SK-N-SH (cell line): ENCODE measurements around the gene NTHL1. TPM values are rescaled to one million over a fixed set of nuclear protein-coding genes. Genes with fewer than 3 reads are reported as not detected.

ENCODE experiments used
- CTCF ChIA-PET: fragments of 300-600, 350-600 bp; formaldehyde crosslinking; extraction: SDS; loops from one replicate; lab custom pipeline; 2021; lab: Yijun Ruan, JAX
- POLR2A ChIA-PET: fragments of 350-600 bp; sonication (Branson Sonifier 250); formaldehyde crosslinking; extraction: SDS; loops from one replicate; lab custom pipeline; 2020; ENCODE audit warnings: antibody characterized with exemption, inconsistent platforms; lab: Yijun Ruan, JAX
- DNase-seq: peaks from one replicate; pipeline ENCODE4 v3.0.0; 2012
- H2AFZ ChIP-seq: fragments of 200-600 bp; sonication (generic); 2 replicates; pipeline ENCODE4 v1.8.1; 2016; ENCODE audit warnings: antibody characterized with exemption, mild to moderate bottlenecking, low read depth
- H3F3A ChIP-seq: fragments of 200-600 bp; sonication (generic); replicated peaks from 2 replicates; pipeline ENCODE3; 2016; ENCODE audit warnings: antibody characterized with exemption, mild to moderate bottlenecking; ENCODE audit not compliant: insufficient read depth
- H3K27ac ChIP-seq, 2 experiments: fragments of 200-500 bp in 1 of 2; fragments of 200-600 bp in 1 of 2; sonication (Bioruptor generic) in 1 of 2; sonication (generic), shearing (Covaris generic) in 1 of 2; 2 replicates each; pipeline versions ENCODE4 v1.5.1 to v1.6.1; 2014 to 2016; ENCODE audit warnings: low read depth in 2 of 2, inconsistent platforms in 1 of 2, low read length in 1 of 2, mild to moderate bottlenecking in 1 of 2, mixed read lengths in 1 of 2
- H3K27me3 ChIP-seq: fragments of 200-600 bp; sonication (generic), shearing (Covaris generic); 2 replicates; pipeline ENCODE4 v1.6.1; 2016; ENCODE audit warnings: mixed run types; ENCODE audit not compliant: insufficient read depth
- H3K36me3 ChIP-seq, 2 experiments: fragments of 200-500 bp in 1 of 2; fragments of 200-600 bp in 1 of 2; sonication (Bioruptor generic) in 1 of 2; sonication (generic) in 1 of 2; replicated peaks in 1 of 2; 2 replicates each; pipeline versions ENCODE3 to v1.5.1; 2014 to 2016; ENCODE audit warnings: low read length in 1 of 2, mild to moderate bottlenecking in 1 of 2; ENCODE audit not compliant: insufficient read depth in 2 of 2, control insufficient read depth in 1 of 2
- H3K4me1 ChIP-seq, 2 experiments: fragments of 200-500 bp in 1 of 2; fragments of 200-600 bp in 1 of 2; sonication (Bioruptor generic) in 1 of 2; sonication (generic), shearing (Covaris generic) in 1 of 2; 2 replicates each; pipeline versions ENCODE4 v1.5.1 to v1.6.1; 2014 to 2016; ENCODE audit warnings: low read depth in 1 of 2, low read length in 1 of 2, mixed run types in 1 of 2; ENCODE audit not compliant: insufficient read depth in 2 of 2, control insufficient read depth in 1 of 2
- H3K4me2 ChIP-seq: fragments of 200-600 bp; sonication (generic), shearing (Covaris generic); 2 replicates; pipeline ENCODE4 v1.6.1; 2017; ENCODE audit warnings: mixed run types
- H3K4me3 ChIP-seq, 2 experiments: fragments of 200-500 bp in 1 of 2; fragments of 200-600 bp in 1 of 2; sonication (Bioruptor generic) in 1 of 2; sonication (generic), shearing (Covaris generic) in 1 of 2; 2 replicates each; pipeline versions ENCODE4 v1.5.1 to v1.8.1; 2014 to 2016; ENCODE audit warnings: low read depth in 2 of 2, inconsistent platforms in 1 of 2, low read length in 1 of 2, mild to moderate bottlenecking in 1 of 2, mixed read lengths in 1 of 2, moderate library complexity in 1 of 2
- H3K79me2 ChIP-seq: fragments of 200-600 bp; sonication (generic); 2 replicates; pipeline ENCODE4 v1.8.1; 2017; ENCODE audit warnings: mild to moderate bottlenecking; ENCODE audit not compliant: insufficient read depth
- H3K9ac ChIP-seq: fragments of 200-600 bp; sonication (generic); 2 replicates; pipeline ENCODE4 v1.6.1; 2017; ENCODE audit warnings: mixed run types
- H3K9me2 ChIP-seq: fragments of 200-600 bp; sonication (generic); 2 replicates; pipeline ENCODE4 v1.6.1; 2017; ENCODE audit warnings: mixed run types
- H3K9me3 ChIP-seq: fragments of 200-600 bp; sonication (generic); 2 replicates; pipeline ENCODE4 v1.6.1; 2017; ENCODE audit warnings: mixed run types, mild to moderate bottlenecking, moderate library complexity
- H4K20me1 ChIP-seq: fragments of 200-600 bp; sonication (generic); 2 replicates; pipeline ENCODE4 v1.6.1; 2017; ENCODE audit warnings: mild to moderate bottlenecking, mixed run types; ENCODE audit not compliant: insufficient read depth
- ELF1 ChIP-seq: IDR thresholded peaks from 2 replicates; pipeline ENCODE4 v1.4.0; 2012
- EP300 ChIP-seq, 2 experiments: IDR thresholded peaks; 2 replicates each; pipeline versions ENCODE4 v1.4.0 to v1.6.1; 2012; ENCODE audit warnings: borderline replicate concordance in 1 of 2, low read depth in 1 of 2, low read length in 1 of 2
- EZH2phosphoT487 ChIP-seq: fragments of 200-600 bp; sonication (generic); IDR thresholded peaks from 2 replicates; pipeline ENCODE4 v1.6.1; 2017; ENCODE audit warnings: low read depth, mixed run types, mild to moderate bottlenecking, antibody characterized with exemption, moderate library complexity, borderline replicate concordance
- FOXM1 ChIP-seq: IDR thresholded peaks from 2 replicates; pipeline ENCODE4 v1.4.0; 2012; ENCODE audit warnings: low read depth, mild to moderate bottlenecking
- GABPA ChIP-seq: IDR thresholded peaks from 2 replicates; pipeline ENCODE4 v1.4.0; 2012; ENCODE audit warnings: low read depth, mild to moderate bottlenecking
- IRF3 ChIP-seq: fragments of 150-350 bp; IDR thresholded peaks from 2 replicates; pipeline ENCODE4 v1.6.1; 2016; ENCODE audit warnings: mild to moderate bottlenecking, low read depth, low read length
- JUND ChIP-seq: IDR thresholded peaks from 2 replicates; pipeline ENCODE4 v1.4.0; 2012
- MEF2A ChIP-seq: IDR thresholded peaks from 2 replicates; pipeline ENCODE4 v1.4.0; 2012; ENCODE audit warnings: low read depth, borderline replicate concordance
- RAD21 ChIP-seq: IDR thresholded peaks from 2 replicates; pipeline ENCODE4 v1.6.1; 2012; ENCODE audit warnings: mild to moderate bottlenecking, low read length
- RCOR1 ChIP-seq: fragments of 150-350 bp; IDR thresholded peaks from 2 replicates; pipeline ENCODE4 v1.6.1; 2017; ENCODE audit warnings: antibody characterized with exemption, low read length
- RFX5 ChIP-seq: IDR thresholded peaks from 2 replicates; pipeline ENCODE4 v1.6.1; 2012; ENCODE audit warnings: mild to moderate bottlenecking, improper control_type of control experiment, low read length
- SIN3A ChIP-seq: IDR thresholded peaks from 2 replicates; pipeline ENCODE4 v1.6.1; 2012; ENCODE audit warnings: low read depth, mild to moderate bottlenecking, low read length, moderate library complexity, borderline replicate concordance
- SMC3 ChIP-seq: IDR thresholded peaks from 2 replicates; pipeline ENCODE4 v1.6.1; 2012; ENCODE audit warnings: low read depth, low read length, improper control_type of control experiment
- TCF12 ChIP-seq: IDR thresholded peaks from 2 replicates; pipeline ENCODE4 v1.4.0; 2012
- WGBS: methylation state at CpG from one replicate; pipeline ENCODE4 v1.1.6; 2017; ENCODE audit warnings: low lambda C conversion rate; 5-methylcytosine and 5-hydroxymethylcytosine counted together
- polyA plus RNA-seq, 3 experiments: library from polyadenylated mRNA; depleted of rRNA; stranded (reverse); fragments of >200 nt; gene quantifications; 2 replicates each; pipeline ENCODE4 v1.2.3, GENCODE V29; 2012
- TF ChIP-seq, protein P1 (sequence below): IDR thresholded peaks from 2 replicates; pipeline ENCODE4 v1.4.0; 2012; ENCODE audit warnings: low read depth, borderline replicate concordance
- TF ChIP-seq, protein P2 (sequence below): IDR thresholded peaks from 2 replicates; pipeline ENCODE4 v1.4.0; 2012; ENCODE audit warnings: low read depth, borderline replicate concordance

NTHL1 gene
- polyA plus RNA-seq, 1 of the 3 experiments (the other 2 are of a cell fraction): 77.3 TPM

GRCh38 chr16:2058420-2058819 is 10.8 kb upstream of the NTHL1 start:
- Histone ChIP-seq H3K4me2 (no peak overlapping the region), H3K27me3 (no peaks in the 10 kb centered on the region), H3K9ac (no peak overlapping the region), H3K79me2 (no peaks in the 10 kb centered on the region), H3K36me3 (peaks cover 0 to 74% of the 10 kb centered on the region in 2 experiments), H3K27ac (no peak overlapping the region), H3K4me1 (no peaks in the 10 kb centered on the region), H3K9me2 (no peaks in the 10 kb centered on the region), H2AFZ (no peak overlapping the region), H3F3A (no peaks in the 10 kb centered on the region), H3K4me3 (no peak overlapping the region), H4K20me1 (no peaks in the 10 kb centered on the region), H3K9me3 (no peaks in the 10 kb centered on the region)
- CTCF ChIA-PET: interaction anchor here (1.2 kb wide), 1 partner anchor 82 kb away, joined by 4 read pairs; no protein-coding TSS in a partner anchor
- no peak for DNase-seq
- POLR2A ChIA-PET: no interaction called here
- WGBS: 95% methylated on average over 10 of the region's 13 CpGs
- TF ChIP-seq FOXM1: no peak
- no peak for TF ChIP-seq EP300 (IDR thresholded peaks at IDR 0.05; ENCODE audit: borderline replicate concordance in 1 of 2, low read depth in 1 of 2, low read length in 1 of 2)
- TF ChIP-seq RFX5: no peak
- TF ChIP-seq RCOR1: no peak
- no peak for TF ChIP-seq GABPA
- TF ChIP-seq TCF12: no peak
- TF ChIP-seq ELF1: no peak
- TF ChIP-seq SIN3A: no peak
- TF ChIP-seq, protein P1, sequence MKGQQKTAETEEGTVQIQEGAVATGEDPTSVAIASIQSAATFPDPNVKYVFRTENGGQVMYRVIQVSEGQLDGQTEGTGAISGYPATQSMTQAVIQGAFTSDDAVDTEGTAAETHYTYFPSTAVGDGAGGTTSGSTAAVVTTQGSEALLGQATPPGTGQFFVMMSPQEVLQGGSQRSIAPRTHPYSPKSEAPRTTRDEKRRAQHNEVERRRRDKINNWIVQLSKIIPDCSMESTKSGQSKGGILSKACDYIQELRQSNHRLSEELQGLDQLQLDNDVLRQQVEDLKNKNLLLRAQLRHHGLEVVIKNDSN: no peak
- no peak for TF ChIP-seq RAD21
- TF ChIP-seq, protein P2, sequence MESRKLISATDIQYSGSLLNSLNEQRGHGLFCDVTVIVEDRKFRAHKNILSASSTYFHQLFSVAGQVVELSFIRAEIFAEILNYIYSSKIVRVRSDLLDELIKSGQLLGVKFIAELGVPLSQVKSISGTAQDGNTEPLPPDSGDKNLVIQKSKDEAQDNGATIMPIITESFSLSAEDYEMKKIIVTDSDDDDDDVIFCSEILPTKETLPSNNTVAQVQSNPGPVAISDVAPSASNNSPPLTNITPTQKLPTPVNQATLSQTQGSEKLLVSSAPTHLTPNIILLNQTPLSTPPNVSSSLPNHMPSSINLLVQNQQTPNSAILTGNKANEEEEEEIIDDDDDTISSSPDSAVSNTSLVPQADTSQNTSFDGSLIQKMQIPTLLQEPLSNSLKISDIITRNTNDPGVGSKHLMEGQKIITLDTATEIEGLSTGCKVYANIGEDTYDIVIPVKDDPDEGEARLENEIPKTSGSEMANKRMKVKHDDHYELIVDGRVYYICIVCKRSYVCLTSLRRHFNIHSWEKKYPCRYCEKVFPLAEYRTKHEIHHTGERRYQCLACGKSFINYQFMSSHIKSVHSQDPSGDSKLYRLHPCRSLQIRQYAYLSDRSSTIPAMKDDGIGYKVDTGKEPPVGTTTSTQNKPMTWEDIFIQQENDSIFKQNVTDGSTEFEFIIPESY: no peak
- no peak for TF ChIP-seq JUND
- TF ChIP-seq MEF2A: no peak
- TF ChIP-seq IRF3: no peak
- no peak for TF ChIP-seq SMC3
- no peak for TF ChIP-seq EZH2phosphoT487
